Tibial nerve (tissue), 4 donors: Measurements from ENCODE around the gene PRCD. TPM values are rescaled to one million over a fixed set of nuclear protein-coding genes. Genes with fewer than 3 reads are reported as not detected.

Experiments
- DNase-seq, 2 donors: peaks; one replicate each; pipeline ENCODE4 v3.0.0-alpha.2; 2019; ENCODE audit warnings: low spot score in 2 of 2
- H3K27ac ChIP-seq, 4 donors: fragments of 200-600 bp; sonication (generic) in 3 of 4; one replicate each; pipeline ENCODE4 v1.5.1; 2017 to 2019; ENCODE audit warnings: mild to moderate bottlenecking in 1 of 4
- H3K27me3 ChIP-seq, 2 donors: fragments of 200-600 bp; sonication (generic) in 1 of 2; one replicate each; pipeline versions ENCODE4 v1.5.1 to v1.6.0; 2017 to 2019
- H3K36me3 ChIP-seq, 3 donors: fragments of 200-600 bp; sonication (generic); one replicate each; pipeline ENCODE4 v1.5.1; 2018 to 2019
- H3K4me1 ChIP-seq, 4 donors: fragments of 200-600 bp; sonication (generic) in 3 of 4; one replicate each; pipeline ENCODE4 v1.5.1; 2017 to 2019
- H3K4me3 ChIP-seq, 4 donors: fragments of 200-600 bp; sonication (generic) in 3 of 4; one replicate each; pipeline ENCODE4 v1.5.1; 2017 to 2019; ENCODE audit warnings: mild to moderate bottlenecking in 1 of 4, moderate library complexity in 1 of 4
- H3K9me3 ChIP-seq, 4 donors: fragments of 200-600 bp; sonication (generic) in 3 of 4; one replicate each; pipeline ENCODE4 v1.5.1; 2017 to 2019
- CTCF ChIP-seq, 5 experiments: fragments of 200-600 bp in 3 of 5; fragments of 450-650 bp in 2 of 5; sonication (generic) in 3 of 5; IDR thresholded peaks; one replicate each; pipeline ENCODE4 v1.5.1; 2016 to 2019; ENCODE audit warnings: antibody characterized with exemption in 5 of 5, mild to moderate bottlenecking in 3 of 5, moderate library complexity in 2 of 5
- EP300 ChIP-seq, 2 donors: sonication (generic); formaldehyde crosslinking; IDR thresholded peaks; one replicate each; pipeline ENCODE4 v1.6.1; 2017; ENCODE audit warnings: antibody characterized with exemption in 2 of 2, mild to moderate bottlenecking in 1 of 2
- POLR2A ChIP-seq, 2 donors: fragments of 450-650 bp; IDR thresholded peaks; one replicate each; pipeline ENCODE4 v1.6.1; 2017; ENCODE audit warnings: antibody characterized with exemption in 2 of 2, mild to moderate bottlenecking in 2 of 2, moderate library complexity in 2 of 2
- WGBS, 2 donors: methylation state at CpG; one replicate each; pipeline ENCODE4 v1.1.5; 2018; 5-methylcytosine and 5-hydroxymethylcytosine counted together
- total RNA-seq, 4 donors: library from RNA; depleted of rRNA; stranded (reverse); fragments of >200 nt; gene quantifications; one replicate each; pipeline ENCODE4 v1.1.0, GENCODE V29; 2016

The PRCD gene
- 10 to 100 TPM in 3 of 4 donors, 1 to 10 TPM in 1; 6.6 to 23.5 (median 14.1) TPM for total RNA-seq

DNA sequence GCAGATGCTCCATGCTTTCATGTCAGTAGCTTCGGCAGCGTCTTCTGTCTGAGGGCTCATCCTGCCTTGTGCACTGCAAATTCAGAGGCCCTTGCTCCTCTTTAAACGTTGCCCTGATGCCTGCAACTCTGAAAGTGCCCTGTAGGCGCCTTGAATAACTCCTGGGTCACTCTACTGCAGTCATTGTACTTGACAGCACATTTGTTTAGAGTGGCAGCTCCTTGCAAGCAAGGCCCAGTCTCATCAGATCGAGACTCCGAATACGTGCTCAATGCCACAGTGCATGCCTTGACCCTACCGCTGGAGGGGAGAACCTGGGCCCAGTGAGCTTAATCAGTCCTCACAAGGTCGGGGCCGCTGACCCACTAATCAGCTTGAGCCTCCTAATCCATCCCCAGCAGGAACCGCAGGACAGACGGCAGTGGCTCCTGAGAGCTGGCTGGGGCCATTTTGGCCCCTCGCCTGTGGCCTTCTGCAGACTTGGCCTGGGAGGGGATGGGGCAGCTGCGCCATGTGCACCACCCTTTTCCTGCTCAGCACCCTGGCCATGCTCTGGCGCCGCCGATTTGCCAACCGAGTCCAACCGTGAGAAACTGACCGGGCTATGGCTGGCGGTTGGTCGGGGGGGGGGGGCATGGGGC lies at the start of gene PRCD:
TSS of gene PRCD (plus strand) at position 414 of the 641 bp plus-strand sequence. CDS start at position 512, 98 bp downstream.
- peak within 1 kb of the TSS; percentile 15 to 49 (median 25) for H3K4me3 ChIP-seq
- no peak for DNase-seq
- H3K27me3 ChIP-seq = no peaks in the 10 kb centered on the region
- H3K4me1 ChIP-seq = peaks cover 0 to 82% (median 31%) of the 10 kb centered on the region in 4 donors
- no peak for TF ChIP-seq POLR2A (IDR thresholded peaks at IDR 0.05)
- no peak for TF ChIP-seq CTCF (IDR thresholded peaks at IDR 0.05)
- no peaks in the 10 kb centered on the region for H3K36me3 ChIP-seq
- WGBS, 2 donors = 80 to 85% methylated on average over 19 to 20 of the region's 22 CpGs
- no peaks in the 10 kb centered on the region for H3K9me3 ChIP-seq
- peak within 1 kb of the TSS; percentile 22 to 91 (median 76) for H3K27ac ChIP-seq

GRCh38 chr17:76490112-76490710 lies 49.6 kb upstream of the PRCD start:
- peaks cover 0 to 6% (median 0%) of the 10 kb centered on the region in 3 donors for H3K36me3 ChIP-seq
- peak overlapping the region in 3 of 4 donors; percentile 53 to 93 (median 89) for H3K27ac ChIP-seq
- H3K4me1 ChIP-seq = peaks cover 0 to 43% (median 27%) of the 10 kb centered on the region in 4 donors
- no peaks in the 10 kb centered on the region for H3K27me3 ChIP-seq
- 64 to 72% methylated on average over 6 to 10 of the region's 10 CpGs for WGBS, 2 donors
- no peak for DNase-seq
- TF ChIP-seq POLR2A (IDR thresholded peaks at IDR 0.05) (no peak), CTCF (IDR thresholded peaks at IDR 0.05) (no peak), EP300 (IDR thresholded peaks at IDR 0.05) (no peak)
- H3K4me3 ChIP-seq = no peak overlapping the region
- H3K9me3 ChIP-seq = no peaks in the 10 kb centered on the region

GRCh38 chr17:76491271-76492122 lies 48.3 kb upstream of the PRCD start:
- H3K36me3 ChIP-seq = peaks cover 0 to 6% (median 0%) of the 10 kb centered on the region in 3 donors
- H3K9me3 ChIP-seq = no peaks in the 10 kb centered on the region
- WGBS, 2 donors = 84 to 87% methylated on average over 12 to 16 of the region's 17 CpGs
- no peak overlapping the region for H3K4me3 ChIP-seq
- no peaks in the 10 kb centered on the region for H3K27me3 ChIP-seq
- no peak for DNase-seq
- H3K4me1 ChIP-seq = peaks cover 0 to 43% (median 31%) of the 10 kb centered on the region in 4 donors
- no peak for TF ChIP-seq CTCF (IDR thresholded peaks at IDR 0.05)
- no peak for TF ChIP-seq EP300 (IDR thresholded peaks at IDR 0.05)
- TF ChIP-seq POLR2A (IDR thresholded peaks at IDR 0.05) = no peak
- H3K27ac ChIP-seq = peak overlapping the region in 3 of 4 donors; percentile 82 to 93 (median 89)

GRCh38 chr17:76492123-76492988 lies 47.5 kb upstream of the PRCD start:
- H3K9me3 ChIP-seq = no peaks in the 10 kb centered on the region
- H3K27me3 ChIP-seq = no peaks in the 10 kb centered on the region
- peak overlapping the region; percentile 20 to 93 (median 86) for H3K27ac ChIP-seq
- DNase-seq = no peak
- no peak for TF ChIP-seq POLR2A (IDR thresholded peaks at IDR 0.05)
- no peak for TF ChIP-seq EP300 (IDR thresholded peaks at IDR 0.05)
- 74 to 75% methylated on average over 11 of the region's 11 CpGs for WGBS, 2 donors
- peaks cover 0 to 5% (median 0%) of the 10 kb centered on the region in 3 donors for H3K36me3 ChIP-seq
- H3K4me1 ChIP-seq = peaks cover 0 to 47% (median 34%) of the 10 kb centered on the region in 4 donors
- H3K4me3 ChIP-seq = peak overlapping the region in 2 of 4 donors; percentile 23 to 29
